Left lung (tissue), 10 donors: ENCODE data around the gene BEAN1. TPM values are rescaled to one million over a fixed set of nuclear protein-coding genes. Genes with fewer than 3 reads are reported as not detected.

Source experiments
- ATAC-seq: fragments of 200-7000 bp; cut with Tn5 transposase; one replicate; pipeline ENCODE4 v1.9.1; 2020; ENCODE audit warnings: moderate library complexity
- DNase-seq, 4 donors: peaks; one replicate each; pipeline ENCODE4 v3.0.0-alpha.2; 2013 to 2020
- H3K27ac ChIP-seq, 2 donors: fragments of 200-600 bp; sonication (generic) in 1 of 2; one replicate each; pipeline versions ENCODE4 v1.5.0 to v1.8.0; 2020 to 2021
- H3K27me3 ChIP-seq, 2 donors: fragments of 200-600 bp; sonication (generic) in 1 of 2; one replicate each; pipeline versions ENCODE4 v1.5.0 to v1.8.0; 2020 to 2021
- H3K36me3 ChIP-seq, 2 donors: fragments of 200-600 bp; sonication (generic) in 1 of 2; one replicate each; pipeline versions ENCODE4 v1.5.0 to v1.8.0; 2020 to 2021
- H3K4me1 ChIP-seq, 2 donors: fragments of 200-600 bp; one replicate each; pipeline ENCODE4 v1.8.0; 2021
- H3K4me3 ChIP-seq, 2 donors: fragments of 200-600 bp; sonication (generic) in 1 of 2; one replicate each; pipeline versions ENCODE4 v1.5.0 to v1.8.0; 2020 to 2021; ENCODE audit warnings: mild to moderate bottlenecking in 1 of 2
- H3K9me3 ChIP-seq, 2 donors: fragments of 200-600 bp; sonication (generic) in 1 of 2; one replicate each; pipeline versions ENCODE4 v1.5.0 to v1.8.0; 2020 to 2021
- intact Hi-C, 2 donors: fragments of 100-400 bp; cut with DNase I; formaldehyde crosslinking; loops; one replicate each; pipeline versions ENCODE4 v1.11.2 to v1.14.2; 2022
- polyA plus RNA-seq, 6 donors: library from polyadenylated mRNA; unstranded; fragments of 120-200 nt; gene quantifications; one replicate each; pipeline ENCODE4 v1.2.1, GENCODE V29; 2013; ENCODE audit not compliant: insufficient read length in 6 of 6
- total RNA-seq, 2 donors: library from RNA; stranded (reverse); fragmentation: NEBNext Ultra II Directional; extraction: Animal tissue kit (Norgen Biotek cat#: 25700); gene quantifications; one replicate each; pipeline ENCODE4 v1.2.1, GENCODE V29; 2021
- TF ChIP-seq, protein P1 (sequence below), 2 donors: fragments of 200-600 bp; sonication (generic) in 1 of 2; IDR thresholded peaks; one replicate each; pipeline versions ENCODE4 v1.5.0 to v1.8.0; 2021; ENCODE audit warnings: antibody characterized with exemption in 2 of 2
- donor health status: DM: no; HTN: yes; CAD: no.
- donor health status: DM: no; HTN: no; CAD: no.

BEAN1 gene
- total and polyA plus RNA-seq, 8 donors = 0.65 to 13.6 (median 10.8) TPM

DNA sequence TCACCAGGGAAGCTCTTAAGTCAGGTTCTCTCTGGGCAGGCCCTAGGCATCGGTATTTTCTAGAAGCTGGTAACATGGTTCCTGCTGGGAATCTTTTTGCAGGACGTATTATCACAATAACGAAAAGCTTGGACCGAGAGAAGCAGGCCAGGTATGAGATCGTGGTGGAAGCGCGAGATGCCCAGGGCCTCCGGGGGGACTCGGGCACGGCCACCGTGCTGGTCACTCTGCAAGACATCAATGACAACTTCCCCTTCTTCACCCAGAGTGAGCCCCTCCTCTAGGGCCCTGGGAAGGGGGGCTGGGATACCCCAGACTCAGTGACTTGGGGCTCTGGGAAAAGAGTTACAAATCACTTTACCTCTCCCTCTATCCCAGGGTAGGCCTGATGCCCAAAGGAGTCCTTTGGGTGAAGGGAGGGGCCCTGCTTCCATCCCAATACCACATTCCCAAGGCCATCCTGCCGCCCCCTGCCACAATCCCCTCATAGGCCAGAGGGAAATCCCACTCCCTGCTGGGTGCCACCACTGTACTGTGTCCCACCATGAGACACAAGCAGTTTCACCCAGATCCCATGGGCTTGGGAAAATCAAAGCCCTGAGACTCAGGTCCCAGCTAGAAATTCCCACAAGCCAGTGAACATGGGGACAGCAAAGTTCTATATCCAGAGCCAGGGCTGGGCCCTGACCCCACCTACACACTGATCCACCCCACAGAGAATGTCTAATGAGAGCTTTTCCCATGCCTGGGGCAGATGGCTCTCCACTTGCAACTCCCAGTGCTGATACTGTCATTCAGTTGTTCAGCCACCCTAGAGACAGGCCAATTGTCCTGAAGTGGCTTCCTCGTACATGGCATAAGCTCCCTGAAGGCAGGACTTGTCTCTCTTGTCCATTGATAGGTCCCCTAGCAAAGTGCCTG is 37.6 kb upstream of the BEAN1 start:
- ATAC-seq (no peak), DNase-seq (no peak)
- H3K27ac ChIP-seq = no peak overlapping the region
- H3K36me3 ChIP-seq = peaks cover 3 to 13% of the 10 kb centered on the region in 2 donors
- H3K27me3 ChIP-seq = no peaks in the 10 kb centered on the region
- TF ChIP-seq, protein P1, sequence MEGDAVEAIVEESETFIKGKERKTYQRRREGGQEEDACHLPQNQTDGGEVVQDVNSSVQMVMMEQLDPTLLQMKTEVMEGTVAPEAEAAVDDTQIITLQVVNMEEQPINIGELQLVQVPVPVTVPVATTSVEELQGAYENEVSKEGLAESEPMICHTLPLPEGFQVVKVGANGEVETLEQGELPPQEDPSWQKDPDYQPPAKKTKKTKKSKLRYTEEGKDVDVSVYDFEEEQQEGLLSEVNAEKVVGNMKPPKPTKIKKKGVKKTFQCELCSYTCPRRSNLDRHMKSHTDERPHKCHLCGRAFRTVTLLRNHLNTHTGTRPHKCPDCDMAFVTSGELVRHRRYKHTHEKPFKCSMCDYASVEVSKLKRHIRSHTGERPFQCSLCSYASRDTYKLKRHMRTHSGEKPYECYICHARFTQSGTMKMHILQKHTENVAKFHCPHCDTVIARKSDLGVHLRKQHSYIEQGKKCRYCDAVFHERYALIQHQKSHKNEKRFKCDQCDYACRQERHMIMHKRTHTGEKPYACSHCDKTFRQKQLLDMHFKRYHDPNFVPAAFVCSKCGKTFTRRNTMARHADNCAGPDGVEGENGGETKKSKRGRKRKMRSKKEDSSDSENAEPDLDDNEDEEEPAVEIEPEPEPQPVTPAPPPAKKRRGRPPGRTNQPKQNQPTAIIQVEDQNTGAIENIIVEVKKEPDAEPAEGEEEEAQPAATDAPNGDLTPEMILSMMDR (IDR thresholded peaks at IDR 0.05) = no peak
- intact Hi-C loops = no loop called here
- no peaks in the 10 kb centered on the region for H3K4me1 ChIP-seq
- H3K9me3 ChIP-seq = no peaks in the 10 kb centered on the region
- no peak overlapping the region for H3K4me3 ChIP-seq

DNA sequence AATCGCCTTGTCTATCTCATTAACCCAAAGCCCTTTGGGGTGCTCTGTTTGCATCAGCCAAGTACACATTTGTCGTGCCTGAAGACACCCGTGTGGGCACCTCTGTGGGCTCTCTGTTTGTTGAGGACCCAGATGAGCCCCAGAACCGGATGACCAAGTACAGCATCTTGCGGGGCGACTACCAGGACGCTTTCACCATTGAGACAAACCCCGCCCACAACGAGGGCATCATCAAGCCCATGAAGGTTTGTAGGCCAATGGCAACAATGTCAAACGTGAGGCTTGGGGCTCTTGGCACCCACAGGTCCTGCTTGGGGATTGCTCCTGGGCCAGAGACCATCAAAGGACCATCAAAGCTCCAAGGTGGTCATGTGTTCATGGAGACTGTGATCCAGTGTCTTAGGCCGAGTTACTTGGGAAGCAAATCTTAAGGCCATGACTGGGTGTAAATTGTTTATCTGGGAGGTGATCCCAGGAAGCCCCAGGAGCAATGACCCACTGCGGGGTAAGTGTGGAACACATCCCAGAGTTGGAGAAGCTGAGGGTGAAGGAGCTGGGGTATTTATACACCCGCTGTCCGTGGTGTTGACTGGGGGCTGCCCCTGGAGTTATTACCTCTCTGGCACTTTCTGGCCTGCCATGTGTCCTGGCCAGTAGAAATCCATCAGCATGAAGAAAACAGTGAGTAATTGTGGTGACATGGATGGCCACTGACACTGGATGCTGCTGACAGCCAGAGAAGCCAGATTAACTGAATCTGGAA is 36.6 kb upstream of the BEAN1 start:
- TF ChIP-seq, protein P1 (IDR thresholded peaks at IDR 0.05) = no peak
- DNase-seq (no peak), ATAC-seq (no peak)
- H3K36me3 ChIP-seq = peaks cover 3 to 13% of the 10 kb centered on the region in 2 donors
- H3K4me3 ChIP-seq = no peak overlapping the region
- intact Hi-C loops = no loop called here
- no peak overlapping the region for H3K27ac ChIP-seq
- H3K27me3 ChIP-seq = no peaks in the 10 kb centered on the region
- no peaks in the 10 kb centered on the region for H3K9me3 ChIP-seq
- H3K4me1 ChIP-seq = no peaks in the 10 kb centered on the region

DNA sequence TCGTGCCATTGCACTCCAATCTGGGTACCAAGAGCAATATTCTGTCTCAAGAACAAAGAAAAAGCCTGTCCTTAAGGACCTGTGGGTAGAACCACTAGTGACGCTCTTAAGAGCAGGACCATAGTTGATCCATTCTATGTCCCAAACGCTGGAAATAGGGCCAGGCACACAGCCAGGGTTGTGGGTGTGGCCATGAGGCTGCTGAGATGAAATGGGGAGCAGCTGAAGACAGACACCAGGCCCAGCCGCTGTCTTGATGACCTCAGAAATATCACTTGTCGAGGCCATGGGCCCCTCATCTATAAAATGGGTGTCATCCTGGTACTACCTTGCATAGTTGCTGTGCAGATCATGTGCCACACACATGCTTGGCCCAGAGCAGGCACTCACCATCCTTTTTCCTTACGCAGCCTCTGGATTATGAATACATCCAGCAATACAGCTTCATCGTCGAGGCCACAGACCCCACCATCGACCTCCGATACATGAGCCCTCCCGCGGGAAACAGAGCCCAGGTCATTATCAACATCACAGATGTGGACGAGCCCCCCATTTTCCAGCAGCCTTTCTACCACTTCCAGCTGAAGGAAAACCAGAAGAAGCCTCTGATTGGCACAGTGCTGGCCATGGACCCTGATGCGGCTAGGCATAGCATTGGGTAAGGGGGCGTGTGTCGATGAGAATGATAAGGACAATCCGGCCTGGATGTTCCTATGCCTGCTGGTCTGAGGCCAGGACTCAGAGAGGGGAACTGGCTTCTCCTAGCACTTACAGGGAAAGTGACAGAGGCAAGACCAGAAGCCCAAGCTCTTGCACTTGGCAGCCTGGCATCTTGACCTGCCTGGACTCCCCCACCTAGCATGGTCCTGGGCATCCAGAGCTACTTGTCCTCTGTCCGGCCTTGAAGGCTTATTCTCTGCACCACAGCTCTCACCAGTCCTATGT is 35.1 kb upstream of the BEAN1 start:
- Histone ChIP-seq H3K4me3 (no peak overlapping the region), H3K27me3 (no peaks in the 10 kb centered on the region), H3K9me3 (no peaks in the 10 kb centered on the region), H3K36me3 (peaks cover 3 to 13% of the 10 kb centered on the region in 2 donors), H3K4me1 (no peaks in the 10 kb centered on the region), H3K27ac (no peak overlapping the region)
- intact Hi-C loops = no loop called here
- TF ChIP-seq, protein P1 (IDR thresholded peaks at IDR 0.05) = no peak
- ATAC-seq (no peak), DNase-seq (no peak)

DNA sequence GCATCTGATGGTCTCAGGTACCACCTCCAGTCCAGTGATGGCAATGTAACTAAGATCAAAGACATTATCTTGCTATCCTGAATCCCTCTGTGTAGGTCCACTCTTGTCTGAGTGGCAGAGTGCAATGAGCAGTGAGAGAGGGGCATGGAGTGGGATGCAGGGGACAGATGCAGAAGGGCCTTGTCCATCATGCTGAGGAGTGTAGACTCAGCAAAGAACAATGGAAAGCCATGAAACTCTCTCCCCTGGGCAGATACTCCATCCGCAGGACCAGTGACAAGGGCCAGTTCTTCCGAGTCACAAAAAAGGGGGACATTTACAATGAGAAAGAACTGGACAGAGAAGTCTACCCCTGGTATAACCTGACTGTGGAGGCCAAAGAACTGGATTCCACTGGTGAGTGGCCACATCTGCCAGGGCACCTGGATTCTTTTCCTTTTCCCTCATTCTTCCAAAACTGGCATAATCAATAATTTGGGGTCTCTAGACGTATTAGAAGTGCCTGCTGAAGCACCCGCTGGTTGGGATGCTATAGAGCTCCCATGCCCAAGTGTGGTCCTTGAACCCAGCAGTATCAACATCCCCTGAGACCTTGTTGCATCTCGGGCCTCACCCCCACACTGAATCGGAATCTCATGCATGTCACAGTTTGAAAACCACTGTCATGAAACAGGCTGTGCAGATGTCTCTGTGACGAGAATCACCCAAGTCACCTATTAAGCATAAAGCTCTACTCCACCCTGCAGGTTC is 31.1 kb upstream of the BEAN1 start:
- H3K27ac ChIP-seq = no peak overlapping the region
- H3K4me3 ChIP-seq = no peak overlapping the region
- ATAC-seq (no peak), DNase-seq (no peak)
- TF ChIP-seq, protein P1 (IDR thresholded peaks at IDR 0.05) = no peak
- no peaks in the 10 kb centered on the region for H3K4me1 ChIP-seq
- peaks cover 3 to 7% of the 10 kb centered on the region in 2 donors for H3K36me3 ChIP-seq
- no peaks in the 10 kb centered on the region for H3K27me3 ChIP-seq
- no peaks in the 10 kb centered on the region for H3K9me3 ChIP-seq
- intact Hi-C loops = no loop called here
